H1 (cell line): ENCODE results near the gene PCNX3. TPM values are rescaled to one million over a fixed set of nuclear protein-coding genes. Genes with fewer than 3 reads are reported as not detected.

Experiments used
- CTCF ChIA-PET: fragments of 300-600 bp; sonication (Branson Sonifier 250); formaldehyde crosslinking; loops from one replicate; lab custom pipeline; 2021; ENCODE audit not compliant: partially characterized antibody; lab: Charles Lee
- POLR2A ChIA-PET: fragments of 300-600 bp; sonication (Branson Sonifier 250); formaldehyde crosslinking; loops from one replicate; lab custom pipeline; 2021; ENCODE audit warnings: inconsistent platforms; ENCODE audit not compliant: partially characterized antibody; lab: Charles Lee
- DNase-seq, 2 experiments: peaks; one replicate each; pipeline versions ENCODE4 v3.0.0 to v3.0.0-alpha.2; 2010 to 2022; ENCODE audit warnings: low spot score in 2 of 2, low read depth in 1 of 2, mixed read lengths in 1 of 2
- FAIRE-seq: peaks from 2 replicates; lab custom pipeline; 2011; peaks lifted over from hg19 to GRCh38; lab: Jason Lieb, UNC
- H2AFZ ChIP-seq: 2 replicates; pipeline ENCODE4 v1.8.1; 2012; ENCODE audit warnings: low read length, inconsistent platforms
- H2AK5ac ChIP-seq: 2 replicates; pipeline ENCODE4 v1.6.1; 2013; ENCODE audit warnings: low read depth, low read length
- H2BK120ac ChIP-seq: replicated peaks from 2 replicates; pipeline ENCODE3; 2013; ENCODE audit warnings: low read depth, low read length, inconsistent platforms
- H2BK12ac ChIP-seq: 2 replicates; pipeline ENCODE4 v1.6.1; 2013; ENCODE audit warnings: low read depth, low read length
- H2BK15ac ChIP-seq: 2 replicates; pipeline ENCODE4 v1.6.1; 2013; ENCODE audit warnings: low read length
- H2BK20ac ChIP-seq: 2 replicates; pipeline ENCODE4 v1.6.1; 2013; ENCODE audit warnings: low read length
- H2BK5ac ChIP-seq: 2 replicates; pipeline ENCODE4 v1.6.1; 2013; ENCODE audit warnings: low read depth, low read length
- H3K14ac ChIP-seq: 2 replicates; pipeline ENCODE4 v1.6.1; 2013; ENCODE audit warnings: inconsistent platforms; ENCODE audit not compliant: insufficient read length
- H3K18ac ChIP-seq: 2 replicates; pipeline ENCODE4 v1.6.1; 2013; ENCODE audit warnings: low read length; ENCODE audit errors: extremely low read depth
- H3K23ac ChIP-seq: 2 replicates; pipeline ENCODE4 v1.6.1; 2013; ENCODE audit warnings: inconsistent platforms; ENCODE audit not compliant: insufficient read length
- H3K23me2 ChIP-seq: 2 replicates; pipeline ENCODE4 v1.6.1; 2013; ENCODE audit warnings: low read depth, low read length
- H3K27ac ChIP-seq: 2 replicates; pipeline ENCODE4 v1.6.1; 2011; ENCODE audit warnings: low read depth, low read length, inconsistent platforms
- H3K27me3 ChIP-seq, 4 experiments: replicated peaks in 1 of 4; 1 replicate in 1 of 4; 2 replicates in 3 of 4; pipeline versions ENCODE4 v1.6.1 to v1.8.1; 2011 to 2013; ENCODE audit warnings: low read length in 3 of 4, mild to moderate bottlenecking in 3 of 4, inconsistent platforms in 2 of 4, mixed read lengths in 2 of 4, moderate library complexity in 1 of 4; ENCODE audit not compliant: control insufficient read depth in 3 of 4, insufficient read depth in 3 of 4; ENCODE audit errors: extremely low read depth in 1 of 4
- H3K36me3 ChIP-seq, 4 experiments: 2 replicates each; pipeline versions ENCODE4 v1.6.1 to v1.8.1; 2011 to 2013; ENCODE audit warnings: mild to moderate bottlenecking in 4 of 4, low read length in 3 of 4, moderate library complexity in 2 of 4, control low read depth in 1 of 4, inconsistent platforms in 1 of 4; ENCODE audit not compliant: insufficient read depth in 4 of 4, control insufficient read depth in 2 of 4
- H3K4ac ChIP-seq: replicated peaks from 2 replicates; pipeline ENCODE3; 2013; ENCODE audit warnings: low read length, low read depth, mixed read lengths, inconsistent platforms; ENCODE audit not compliant: insufficient read length
- H3K4me1 ChIP-seq, 4 experiments: replicated peaks in 1 of 4; 1 replicate in 1 of 4; 2 replicates in 3 of 4; pipeline versions ENCODE4 v1.6.1 to v1.8.1; 2011 to 2013; ENCODE audit warnings: low read length in 3 of 4, inconsistent platforms in 2 of 4, mixed read lengths in 1 of 4; ENCODE audit not compliant: insufficient read depth in 4 of 4, control insufficient read depth in 3 of 4
- H3K4me2 ChIP-seq, 2 experiments: 2 replicates each; pipeline versions ENCODE4 v1.6.1 to v1.8.1; 2011 to 2013; ENCODE audit warnings: low read depth in 2 of 2, low read length in 2 of 2, control low read depth in 1 of 2, inconsistent platforms in 1 of 2, mild to moderate bottlenecking in 1 of 2; ENCODE audit not compliant: insufficient read depth in 1 of 2
- H3K4me3 ChIP-seq, 4 experiments: fragments of 200-600, 300-600 bp in 1 of 4; sonication (generic), shearing (Covaris generic), sonication (Bioruptor Twin) in 1 of 4; 2 replicates each; pipeline versions ENCODE4 v1.5.1 to v1.8.1; 2011 to 2016; ENCODE audit warnings: low read length in 4 of 4, low read depth in 3 of 4, control low read depth in 2 of 4, inconsistent platforms in 2 of 4, mild to moderate bottlenecking in 2 of 4, mixed read lengths in 1 of 4, moderate library complexity in 1 of 4; ENCODE audit not compliant: insufficient read depth in 2 of 4; ENCODE audit errors: extremely low read depth in 1 of 4
- H3K56ac ChIP-seq: replicated peaks from 2 replicates; pipeline ENCODE3; 2013; ENCODE audit warnings: low read depth, mild to moderate bottlenecking, mixed read lengths, low read length, inconsistent platforms; ENCODE audit not compliant: insufficient read length
- H3K79me1 ChIP-seq: 2 replicates; pipeline ENCODE4 v1.6.1; 2013; ENCODE audit warnings: low read depth, low read length, control low read depth
- H3K79me2 ChIP-seq, 2 experiments: 2 replicates each; pipeline versions ENCODE4 v1.6.1 to v1.8.1; 2012 to 2013; ENCODE audit warnings: low read length in 2 of 2, mild to moderate bottlenecking in 2 of 2, inconsistent platforms in 1 of 2; ENCODE audit not compliant: insufficient read depth in 2 of 2, control insufficient read depth in 1 of 2
- H3K9ac ChIP-seq, 4 experiments: replicated peaks in 1 of 4; 1 replicate in 1 of 4; 2 replicates in 3 of 4; pipeline versions ENCODE4 v1.6.1 to v1.8.1; 2011 to 2013; ENCODE audit warnings: low read depth in 3 of 4, low read length in 3 of 4, control low read depth in 2 of 4, mild to moderate bottlenecking in 2 of 4, moderate library complexity in 2 of 4, inconsistent platforms in 1 of 4; ENCODE audit errors: extremely low read depth in 1 of 4
- H3K9me3 ChIP-seq, 2 experiments: 2 replicates each; pipeline versions ENCODE4 v1.6.1 to v1.8.1; 2012 to 2013; ENCODE audit warnings: mild to moderate bottlenecking in 2 of 2, moderate library complexity in 2 of 2, control low read depth in 1 of 2, inconsistent platforms in 1 of 2, low read depth in 1 of 2, low read length in 1 of 2, mixed read lengths in 1 of 2; ENCODE audit not compliant: insufficient read depth in 2 of 2
- H4K20me1 ChIP-seq, 2 experiments: replicated peaks in 1 of 2; 2 replicates each; pipeline versions ENCODE3 to v1.8.1; 2011 to 2013; ENCODE audit warnings: inconsistent platforms in 2 of 2, low read length in 2 of 2, mild to moderate bottlenecking in 1 of 2; ENCODE audit not compliant: insufficient read depth in 2 of 2, control insufficient read depth in 1 of 2
- H4K5ac ChIP-seq: 2 replicates; pipeline ENCODE4 v1.6.1; 2013; ENCODE audit warnings: low read length, low read depth, mixed read lengths, inconsistent platforms; ENCODE audit not compliant: insufficient read length
- H4K8ac ChIP-seq: 2 replicates; pipeline ENCODE4 v1.8.0; 2013; ENCODE audit warnings: mild to moderate bottlenecking, moderate library complexity, low read length, inconsistent platforms; ENCODE audit not compliant: insufficient read depth; ENCODE audit errors: extremely low read depth
- H4K91ac ChIP-seq: replicated peaks from 2 replicates; pipeline ENCODE3; 2013; ENCODE audit warnings: low read length, mixed read lengths, inconsistent platforms; ENCODE audit not compliant: insufficient read length
- BACH1 ChIP-seq: IDR thresholded peaks from 2 replicates; pipeline ENCODE4 v1.6.1; 2012; ENCODE audit warnings: low read length, improper control_type of control experiment
- CREB1 ChIP-seq: IDR thresholded peaks from 2 replicates; pipeline ENCODE4 v1.6.1; 2012; ENCODE audit warnings: inconsistent platforms
- GABPA ChIP-seq: IDR thresholded peaks from 2 replicates; pipeline ENCODE4 v1.6.1; 2011; ENCODE audit warnings: mild to moderate bottlenecking, low read length, moderate library complexity, borderline replicate concordance; ENCODE audit not compliant: insufficient read depth
- MAX ChIP-seq: IDR thresholded peaks from 2 replicates; pipeline ENCODE4 v1.6.1; 2012; ENCODE audit warnings: inconsistent platforms
- WGBS, 2 experiments: shearing (Covaris generic) in 1 of 2; methylation state at CpG; one replicate each; pipeline versions ENCODE4 v1.1.6 to v1.1.7; 2013 to 2015; ENCODE audit warnings: low lambda C conversion rate in 2 of 2, mixed read lengths in 2 of 2, inconsistent platforms in 1 of 2, low coverage in 1 of 2, missing lambda C conversion rate in 1 of 2; ENCODE audit not compliant: insufficient replicate concordance in 2 of 2, insufficient coverage in 1 of 2, insufficient read length in 1 of 2; ENCODE audit errors: extremely low coverage in 1 of 2, missing lambda C conversion rate in 1 of 2; 5-methylcytosine and 5-hydroxymethylcytosine counted together
- polyA plus RNA-seq, 7 experiments: library from polyadenylated mRNA; depleted of rRNA in 3 of 7; stranded (reverse) in 5 of 7; unstranded in 2 of 7; fragments of >200 nt in 5 of 7; fragments of 200-250 nt in 2 of 7; gene quantifications; 1 replicate in 5 of 7; 2 replicates in 1 of 7; 4 replicates in 1 of 7; pipeline versions ENCODE4 v1.2.1 to v1.2.3, GENCODE V29; 2011 to 2013; ENCODE audit warnings: missing spikeins in 2 of 7, mixed read lengths in 2 of 7
- total RNA-seq: library from RNA; stranded (reverse); fragmentation: NEBNext Ultra II Directional; extraction: Animal tissue kit (Norgen Biotek cat#: 25700); gene quantifications from 2 replicates; pipeline ENCODE4 v1.2.1, GENCODE V29; 2021

Gene PCNX3
- total and polyA plus RNA-seq, 2 of the 8 experiments (the other 6 are each of a cell fraction or from before 2014, with no cell fraction given): 27.2 to 38.8 TPM

- no peaks in the 10 kb centered on the region for H3K9me3 ChIP-seq
- H3K4ac ChIP-seq: no peak overlapping the region
- no peak overlapping the region for H3K56ac ChIP-seq
- H3K23me2 ChIP-seq: peaks cover 15% of the 10 kb centered on the region
- no peak overlapping the region for H2BK5ac ChIP-seq
- peaks cover 5 to 11% of the 10 kb centered on the region in 2 experiments; a peak in 2 of 4 replicates for H3K79me2 ChIP-seq
- DNase-seq (no peak), FAIRE-seq (no peak)
- H4K8ac ChIP-seq: 0 out of 2 replicates have a peak overlapping the region, but pooled peaks have one; percentile 9
- H2AK5ac ChIP-seq: no peak overlapping the region
- H4K20me1 ChIP-seq: peaks cover 5 to 23% of the 10 kb centered on the region in 2 experiments
- no peak overlapping the region for H2BK12ac ChIP-seq
- ChIA-PET POLR2A (interaction anchor here (0.7 to 2.1 kb wide), 7 partner anchors 9 to 69 kb away, joined by 3 to 6 read pairs (median 4); partner anchors contain the start of gene KCNK7), CTCF (interaction anchor here (0.9 to 14.8 kb wide), 5 partner anchors 13 to 170 kb away, joined by 3 to 227 read pairs (median 3); partner anchors contain the start of genes KCNK7 and SIPA1)
- H3K79me1 ChIP-seq: peaks cover 23% of the 10 kb centered on the region
- peaks cover 2 to 14% (median 5%) of the 10 kb centered on the region in 4 experiments; a peak in 4 of 8 replicates for H3K36me3 ChIP-seq
- H3K9ac ChIP-seq: no peak overlapping the region
- H3K4me3 ChIP-seq: no peak overlapping the region
- no peak overlapping the region for H3K18ac ChIP-seq
- no peak overlapping the region for H3K27ac ChIP-seq
- H3K4me1 ChIP-seq: peaks cover 0 to 30% (median 13%) of the 10 kb centered on the region in 4 experiments; a peak in 6 of 7 replicates
- H2BK120ac ChIP-seq: no peak overlapping the region
- H2AFZ ChIP-seq: no peak overlapping the region
- no peak overlapping the region for H2BK15ac ChIP-seq
- no peak for TF ChIP-seq MAX
- TF ChIP-seq BACH1: no peak
- no peak for TF ChIP-seq CREB1
- no peak for TF ChIP-seq GABPA
- H3K27me3 ChIP-seq: no peaks in the 10 kb centered on the region; a peak in 1 of 7 replicates
- no peak overlapping the region for H3K4me2 ChIP-seq
- WGBS, 2 experiments: 85% methylated on average over 4 of the region's 5 CpGs; no CpG with 5 or more reads in 1 of the 2 experiments
- no peak overlapping the region for H4K91ac ChIP-seq
- no peak overlapping the region for H2BK20ac ChIP-seq
- no peak overlapping the region for H4K5ac ChIP-seq
- H3K23ac ChIP-seq: no peak overlapping the region
- no peak overlapping the region for H3K14ac ChIP-seq
Measured at GRCh38 chr11:65609665-65610064, 5.9 kb upstream of the PCNX3 start.
